ENCODE measurements around the gene FEZF2.

DNA sequence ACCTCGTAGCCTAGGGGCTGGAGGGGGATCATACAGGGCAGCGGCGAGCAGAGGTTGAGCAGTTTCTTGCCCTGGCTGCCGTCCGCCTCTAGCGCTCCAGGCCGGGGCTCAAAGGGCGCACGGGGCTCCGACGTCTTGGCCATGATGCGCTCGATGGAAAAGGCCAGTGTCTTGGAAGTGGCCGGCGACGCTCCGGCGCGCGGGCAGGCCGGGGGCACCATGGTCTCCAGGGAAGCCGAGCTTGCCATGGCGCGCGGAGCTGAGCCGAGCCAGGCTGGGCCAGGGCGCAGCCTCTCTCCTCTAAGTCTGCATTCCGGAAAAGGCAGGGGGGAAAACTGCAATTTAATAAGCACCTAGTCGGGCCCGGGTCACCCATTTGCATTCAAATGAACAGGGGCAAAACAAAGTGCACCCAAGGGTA, 719 bp downstream of the FEZF2 start:
- TF ChIP-seq EZH2 (optimal IDR thresholded peaks at IDR 0.05; ENCODE audit: low read depth, low read length) = no peak
- TF ChIP-seq CTCF (IDR thresholded peaks at IDR 0.05; ENCODE audit: low read length) = no peak
